Fibroblast of lung (primary cell): ENCODE results near the gene ZNRF3.

Experiments
- CTCF ChIP-seq, 2 donors: IDR thresholded peaks in 1 of 2; conservative IDR thresholded peaks in 1 of 2; 1 replicate in 1 of 2; 2 replicates in 1 of 2; pipeline ENCODE4 v1.5.1; 2011 to 2012; ENCODE audit warnings: low read length in 2 of 2, control low read depth in 1 of 2, inconsistent platforms in 1 of 2, low read depth in 1 of 2, mild to moderate bottlenecking in 1 of 2
- EZH2 ChIP-seq: IDR thresholded peaks from 2 replicates; pipeline ENCODE4 v1.5.1; 2012; ENCODE audit warnings: low read length, control low read depth, mild to moderate bottlenecking; ENCODE audit errors: missing control alignments

- no peak for TF ChIP-seq CTCF (conservative IDR thresholded peaks at IDR 0.05 in 1 of 2, IDR thresholded peaks at IDR 0.05 in 1 of 2; ENCODE audit: low read depth in 1 of 2, low read length in 2 of 2)
- TF ChIP-seq EZH2 = no peak
Measured at GRCh38 chr22:28893810-28894209, 10.4 kb downstream of the ZNRF3 start.
